Kidney (tissue), 14 donors: ENCODE data around the gene ETV7. TPM values are rescaled to one million over a fixed set of nuclear protein-coding genes. Genes with fewer than 3 reads are reported as not detected.

Experiments
- DNase-seq, 5 donors: peaks; one replicate each; pipeline ENCODE4 v3.0.0-alpha.2; 2013 to 2020
- FAIRE-seq: peaks from 2 replicates; lab custom pipeline; 2012; peaks lifted over from hg19 to GRCh38; lab: Jason Lieb, UNC
- H3K27ac ChIP-seq, 2 donors: one replicate each; pipeline ENCODE4 v1.7.0; 2013; ENCODE audit warnings: low read depth in 2 of 2, low read length in 2 of 2, inconsistent platforms in 1 of 2
- H3K27me3 ChIP-seq: one replicate; pipeline ENCODE4 v1.7.1; 2013; ENCODE audit warnings: low read length, inconsistent platforms; ENCODE audit not compliant: control insufficient read depth, insufficient read depth
- H3K36me3 ChIP-seq, 3 donors: one replicate each; pipeline versions ENCODE4 v1.7.0 to v1.7.1; 2013; ENCODE audit warnings: low read length in 3 of 3, control low read depth in 1 of 3, inconsistent platforms in 1 of 3; ENCODE audit not compliant: insufficient read depth in 3 of 3, control insufficient read depth in 2 of 3
- H3K4me1 ChIP-seq, 3 donors: one replicate each; pipeline versions ENCODE4 v1.7.0 to v1.7.1; 2013; ENCODE audit warnings: low read length in 3 of 3, inconsistent platforms in 1 of 3, low read depth in 1 of 3; ENCODE audit not compliant: control insufficient read depth in 2 of 3, insufficient read depth in 2 of 3
- H3K4me3 ChIP-seq, 3 donors: one replicate each; pipeline versions ENCODE4 v1.7.0 to v1.8.1; 2013; ENCODE audit warnings: low read length in 3 of 3, control low read depth in 1 of 3, inconsistent platforms in 1 of 3
- H3K9ac ChIP-seq, 3 donors: one replicate each; pipeline versions ENCODE4 v1.7.0 to v1.7.1; 2013; ENCODE audit warnings: low read length in 3 of 3, control low read depth in 1 of 3, inconsistent platforms in 1 of 3
- H3K9me3 ChIP-seq, 3 donors: one replicate each; pipeline versions ENCODE4 v1.7.0 to v1.7.1; 2013; ENCODE audit warnings: low read length in 3 of 3, control low read depth in 1 of 3, inconsistent platforms in 1 of 3; ENCODE audit not compliant: control insufficient read depth in 2 of 3, insufficient read depth in 1 of 3
- CTCF ChIP-seq: IDR thresholded peaks from 3 replicates; pipeline ENCODE4 v1.5.1; 2012; ENCODE audit warnings: mild to moderate bottlenecking, moderate library complexity, borderline replicate concordance; ENCODE audit not compliant: insufficient read depth; ENCODE audit errors: extremely low read depth
- intact Hi-C: fragments of 100-400 bp; cut with DNase I; formaldehyde crosslinking; loops from one replicate; pipeline ENCODE4 v1.11.1; 2022
- polyA plus RNA-seq: library from polyadenylated mRNA; stranded (reverse); fragments of 350-450 nt; fragmentation: Illumina TruSeq; extraction: RNeasy Lipid Tissue Mini Kit (QIAGEN cat#74804); gene quantifications from one replicate; pipeline ENCODE4 v1.2.3, GENCODE V29; 2014; ENCODE audit warnings: low read depth, low replicate concordance; ENCODE audit not compliant: insufficient read depth
- total RNA-seq: library from RNA; stranded (reverse); fragmentation: NEBNext Ultra II Directional; extraction: Animal tissue kit (Norgen Biotek cat#: 25700); gene quantifications from one replicate; pipeline ENCODE4 v1.2.1, GENCODE V29; 2021
- donor health status: control.
- donor health status: control.
- donor health status: control.
- donor health status: control.
- donor health status: control.
- donor health status: DM: yes; HTN: yes; CAD: no.
- donor health status: Normal renal cell carcinoma (clear cell type).

Gene ETV7
- total and polyA plus RNA-seq, 2 donors from 2014 or later, result 0.99 to 4.6 TPM

- no peak for TF ChIP-seq CTCF
- Histone ChIP-seq H3K9ac (no peak overlapping the region), H3K4me1 (peaks cover 0 to 7% (median 0%) of the 10 kb centered on the region in 3 donors), H3K4me3 (no peak overlapping the region), H3K9me3 (no peaks in the 10 kb centered on the region), H3K27ac (no peak overlapping the region), H3K27me3 (no peaks in the 10 kb centered on the region), H3K36me3 (no peaks in the 10 kb centered on the region)
- no peak for DNase-seq
- intact Hi-C loops, result no loop called here
- no peak for FAIRE-seq
Measured at GRCh38 chr6:36343109-36343680, 44.3 kb downstream of the ETV7 start.

- Histone ChIP-seq H3K4me1 (peaks cover 0 to 7% (median 0%) of the 10 kb centered on the region in 3 donors), H3K4me3 (peak overlapping the region in 1 of 3 donors; percentile 55), H3K27ac (peak overlapping the region in 1 of 2 donors; percentile 7), H3K9ac (peak overlapping the region in 1 of 3 donors; percentile 37), H3K9me3 (no peaks in the 10 kb centered on the region), H3K27me3 (no peaks in the 10 kb centered on the region), H3K36me3 (no peaks in the 10 kb centered on the region)
- DNase-seq (peak; percentile 69 to 91 (median 75)), FAIRE-seq (no peak)
- intact Hi-C loops, result no loop called here
- peak; percentile 90 for TF ChIP-seq CTCF
Measured at GRCh38 chr6:36340618-36341454, 46.6 kb downstream of the ETV7 start.

GRCh38 chr6:36340306-36340617 is 47.2 kb downstream of the ETV7 start:
- Histone ChIP-seq H3K4me1 (peaks cover 0 to 7% (median 0%) of the 10 kb centered on the region in 3 donors), H3K9ac (no peak overlapping the region), H3K27ac (no peak overlapping the region), H3K27me3 (no peaks in the 10 kb centered on the region), H3K4me3 (no peak overlapping the region), H3K9me3 (no peaks in the 10 kb centered on the region), H3K36me3 (no peaks in the 10 kb centered on the region)
- no peak for DNase-seq
- intact Hi-C loops, result no loop called here
- no peak for FAIRE-seq
- TF ChIP-seq CTCF, result no peak
